Endothelial cell (in vitro differentiated cells): ENCODE results near the gene CXCR6. TPM values are rescaled to one million over a fixed set of nuclear protein-coding genes. Genes with fewer than 3 reads are reported as not detected.

ENCODE experiments used
- DNase-seq: peaks from one replicate; pipeline ENCODE4 v3.0.0; 2021; ENCODE audit warnings: low spot score
- H3K27ac Mint-ChIP-seq: one replicate; pipeline ENCODE4 v1.8.0; 2021; ENCODE audit warnings: mixed read lengths, inconsistent platforms; ENCODE audit not compliant: unreplicated experiment
- H3K27me3 Mint-ChIP-seq: one replicate; pipeline ENCODE4 v1.8.0; 2021; ENCODE audit warnings: mild to moderate bottlenecking, moderate library complexity, mixed read lengths, inconsistent platforms; ENCODE audit not compliant: unreplicated experiment
- H3K36me3 Mint-ChIP-seq: one replicate; pipeline ENCODE4 v1.8.0; 2021; ENCODE audit warnings: mild to moderate bottlenecking, low read depth, mixed read lengths, inconsistent platforms; ENCODE audit not compliant: unreplicated experiment
- H3K4me1 Mint-ChIP-seq: one replicate; pipeline ENCODE4 v1.8.0; 2021; ENCODE audit warnings: mild to moderate bottlenecking, mixed read lengths, inconsistent platforms; ENCODE audit not compliant: unreplicated experiment
- H3K4me3 Mint-ChIP-seq: one replicate; pipeline ENCODE4 v1.8.0; 2021; ENCODE audit warnings: mild to moderate bottlenecking, mixed read lengths, inconsistent platforms; ENCODE audit not compliant: unreplicated experiment
- H3K9me3 Mint-ChIP-seq: one replicate; pipeline ENCODE4 v1.8.0; 2021; ENCODE audit warnings: mixed read lengths, inconsistent platforms; ENCODE audit not compliant: unreplicated experiment
- CTCF ChIP-seq: fragments of 200-600 bp; sonication (generic); IDR thresholded peaks from one replicate; pipeline ENCODE4 v1.5.0; 2021; ENCODE audit warnings: antibody characterized with exemption; ENCODE audit not compliant: unreplicated experiment
- long read RNA-seq: library from polyadenylated mRNA; unstranded; transcript quantifications from one replicate; pipeline ENCODE4 v2.0.0, GENCODE V29; 2020; ENCODE audit not compliant: unreplicated experiment
- total RNA-seq: library from RNA; stranded (reverse); fragmentation: NEBNext Ultra II Directional; extraction: Animal tissue kit (Norgen Biotek cat#: 25700); gene quantifications from one replicate; pipeline ENCODE4 v1.2.1, GENCODE V29; 2021; ENCODE audit not compliant: unreplicated experiment

The CXCR6 gene
- not detected for total RNA-seq
- long read RNA-seq = 0 reads

GRCh38 chr3:45943207-45943846, at the start of gene CXCR6:
Gene CXCR6, plus strand, starts transcription at chr3:45943464. Its CDS starts 3,018 bp downstream, at chr3:45946482.
- H3K27me3 Mint-ChIP-seq = no peaks in the 10 kb centered on the region
- no peak within 1 kb of the TSS for H3K4me3 Mint-ChIP-seq
- no peak for TF ChIP-seq CTCF
- peaks cover 3% of the 10 kb centered on the region for H3K4me1 Mint-ChIP-seq
- H3K9me3 Mint-ChIP-seq = no peaks in the 10 kb centered on the region
- peaks cover 8% of the 10 kb centered on the region for H3K36me3 Mint-ChIP-seq
- no peak for DNase-seq
- no peak within 1 kb of the TSS for H3K27ac Mint-ChIP-seq

- no peak for DNase-seq
- peaks cover 3% of the 10 kb centered on the region for H3K27me3 Mint-ChIP-seq
- H3K27ac Mint-ChIP-seq = no peak overlapping the region
- TF ChIP-seq CTCF = no peak
- no peaks in the 10 kb centered on the region for H3K9me3 Mint-ChIP-seq
- no peaks in the 10 kb centered on the region for H3K36me3 Mint-ChIP-seq
- peaks cover 6% of the 10 kb centered on the region for H3K4me1 Mint-ChIP-seq
- H3K4me3 Mint-ChIP-seq = no peak overlapping the region
Measured at GRCh38 chr3:45894015-45894414, 49.2 kb upstream of the CXCR6 start.

GRCh38 chr3:45895686-45896468, 47.4 kb upstream of the CXCR6 start:
- no peak for TF ChIP-seq CTCF

GRCh38 chr3:45896956-45897355, 46.3 kb upstream of the CXCR6 start:
- H3K36me3 Mint-ChIP-seq = no peaks in the 10 kb centered on the region
- no peak for TF ChIP-seq CTCF
- no peak for DNase-seq
- peaks cover 6% of the 10 kb centered on the region for H3K4me1 Mint-ChIP-seq
- H3K4me3 Mint-ChIP-seq = no peak overlapping the region
- H3K27me3 Mint-ChIP-seq = peaks cover 7% of the 10 kb centered on the region
- H3K27ac Mint-ChIP-seq = no peak overlapping the region
- H3K9me3 Mint-ChIP-seq = no peaks in the 10 kb centered on the region

More at GRCh38 chr3:45895686-45896468, 47.4 kb upstream of the CXCR6 start:
- Mint-ChIP-seq H3K4me3 (no peak overlapping the region), H3K4me1 (peaks cover 6% of the 10 kb centered on the region), H3K36me3 (no peaks in the 10 kb centered on the region), H3K9me3 (no peaks in the 10 kb centered on the region), H3K27me3 (peaks cover 3% of the 10 kb centered on the region), H3K27ac (no peak overlapping the region)
- DNase-seq = no peak

- Mint-ChIP-seq H3K27me3 (peaks cover 6% of the 10 kb centered on the region), H3K9me3 (no peaks in the 10 kb centered on the region), H3K4me1 (peaks cover 21% of the 10 kb centered on the region), H3K36me3 (peaks cover 2% of the 10 kb centered on the region), H3K4me3 (no peak overlapping the region), H3K27ac (no peak overlapping the region)
- TF ChIP-seq CTCF = no peak
- DNase-seq = no peak
Measured at GRCh38 chr3:45904931-45905330, 38.3 kb upstream of the CXCR6 start.
